Gastroesophageal sphincter (tissue), 4 donors: ENCODE data around the gene THADA. TPM values are rescaled to one million over a fixed set of nuclear protein-coding genes. Genes with fewer than 3 reads are reported as not detected.

Source experiments
- ATAC-seq: fragments of 150-250 bp; one replicate; pipeline ENCODE4 v1.9.1; 2016; ENCODE audit warnings: mild to moderate bottlenecking, moderate library complexity
- H3K27ac ChIP-seq, 4 donors: fragments of 200-600 bp; sonication (generic) in 3 of 4; 1 replicate in 3 of 4; 2 replicates in 1 of 4; pipeline ENCODE4 v1.5.1; 2016 to 2019
- H3K27me3 ChIP-seq: fragments of 200-600 bp; sonication (generic); one replicate; pipeline ENCODE4 v1.5.1; 2019
- H3K36me3 ChIP-seq, 2 donors: fragments of 200-600 bp; sonication (generic); one replicate each; pipeline ENCODE4 v1.5.1; 2019; ENCODE audit warnings: control low read depth in 1 of 2
- H3K4me1 ChIP-seq, 3 donors: fragments of 200-600 bp; sonication (generic); 1 replicate in 2 of 3; 2 replicates in 1 of 3; pipeline ENCODE4 v1.5.1; 2016 to 2019; ENCODE audit warnings: control low read depth in 2 of 3
- H3K4me3 ChIP-seq, 2 donors: fragments of 200-600 bp; sonication (generic); one replicate each; pipeline ENCODE4 v1.5.1; 2019; ENCODE audit warnings: mild to moderate bottlenecking in 1 of 2, moderate library complexity in 1 of 2
- H3K9me3 ChIP-seq, 3 donors: fragments of 200-600 bp; sonication (generic); one replicate each; pipeline ENCODE4 v1.5.1; 2017 to 2019; ENCODE audit warnings: control low read depth in 2 of 3
- CTCF ChIP-seq, 4 experiments: fragments of 200-600 bp in 2 of 4; fragments of 450-650 bp in 2 of 4; sonication (generic) in 1 of 4; IDR thresholded peaks; one replicate each; pipeline ENCODE4 v1.5.1; 2017 to 2019; ENCODE audit warnings: antibody characterized with exemption in 4 of 4, mild to moderate bottlenecking in 2 of 4, moderate library complexity in 2 of 4
- EP300 ChIP-seq: sonication (generic); formaldehyde crosslinking; IDR thresholded peaks from one replicate; pipeline ENCODE4 v1.6.1; 2017; ENCODE audit warnings: antibody characterized with exemption, mild to moderate bottlenecking
- POLR2A ChIP-seq, 2 donors: fragments of 450-650 bp; IDR thresholded peaks; one replicate each; pipeline ENCODE4 v1.6.1; 2017; ENCODE audit warnings: antibody characterized with exemption in 2 of 2, mild to moderate bottlenecking in 2 of 2, moderate library complexity in 1 of 2
- POLR2AphosphoS5 ChIP-seq: sonication (generic); formaldehyde crosslinking; IDR thresholded peaks from one replicate; pipeline ENCODE4 v1.6.1; 2017; ENCODE audit warnings: antibody characterized with exemption
- WGBS, 2 donors: methylation state at CpG; one replicate each; pipeline ENCODE4 v1.1.5; 2018; ENCODE audit warnings: low coverage in 1 of 2; 5-methylcytosine and 5-hydroxymethylcytosine counted together
- total RNA-seq, 4 donors: library from RNA; depleted of rRNA; stranded (reverse); fragments of >200 nt; gene quantifications; one replicate each; pipeline ENCODE4 v1.1.0, GENCODE V29; 2016

Gene THADA
- total RNA-seq, 4 donors from 2014 or later = 19.7 to 34.4 (median 22.3) TPM

DNA sequence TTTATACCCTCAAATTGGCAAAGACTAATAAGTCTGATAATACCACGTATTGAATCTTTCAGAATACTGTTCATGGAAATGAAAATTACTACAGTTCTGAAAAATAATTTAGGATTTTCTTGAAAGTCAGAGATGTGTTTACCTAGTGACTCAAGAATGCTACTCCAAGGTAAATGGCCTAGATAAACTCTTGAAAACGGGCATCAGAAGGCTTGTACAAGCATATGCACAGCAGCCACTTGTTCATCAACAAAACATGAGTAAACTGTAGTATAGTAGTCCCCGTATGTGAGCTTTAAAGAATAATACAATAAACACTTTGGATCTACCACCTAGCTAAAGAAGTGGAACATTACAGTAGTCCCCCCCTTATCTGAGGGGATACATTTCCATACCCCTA lies 157.5 kb downstream of the THADA start:
- H3K4me3 ChIP-seq = no peak overlapping the region
- no peak for ATAC-seq
- WGBS, 2 donors = 82 to 100% methylated on average over 3 of the region's 3 CpGs
- H3K27ac ChIP-seq = no peak overlapping the region
- peaks cover 0 to 13% (median 0%) of the 10 kb centered on the region in 3 donors for H3K4me1 ChIP-seq
- no peaks in the 10 kb centered on the region for H3K36me3 ChIP-seq
- no peaks in the 10 kb centered on the region for H3K27me3 ChIP-seq
- TF ChIP-seq CTCF (IDR thresholded peaks at IDR 0.05) (no peak), POLR2A (IDR thresholded peaks at IDR 0.05) (no peak), POLR2AphosphoS5 (no peak), EP300 (no peak)
- no peaks in the 10 kb centered on the region for H3K9me3 ChIP-seq

DNA sequence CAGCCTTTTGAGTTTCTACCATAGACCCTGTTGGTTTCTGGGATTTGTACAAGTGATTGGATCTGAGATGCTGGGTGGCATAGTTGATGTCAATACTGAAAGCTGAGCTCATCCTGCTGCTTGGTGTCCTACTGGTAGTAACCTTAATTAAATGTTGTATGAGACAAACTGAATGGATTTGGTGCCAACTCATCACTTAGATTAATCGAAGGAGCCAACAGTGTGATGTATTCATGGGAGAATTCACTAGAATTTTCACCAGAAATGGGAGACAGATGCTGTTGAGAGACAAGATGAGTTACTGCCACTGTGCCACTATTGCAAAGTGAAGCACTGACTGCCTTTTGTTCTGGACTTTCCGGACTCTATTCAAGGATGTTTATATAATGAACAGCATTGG lies 158.5 kb downstream of the THADA start:
- H3K4me3 ChIP-seq = no peak overlapping the region
- 65 to 76% methylated on average over 2 of the region's 2 CpGs for WGBS, 2 donors
- H3K9me3 ChIP-seq = no peaks in the 10 kb centered on the region
- no peaks in the 10 kb centered on the region for H3K36me3 ChIP-seq
- peaks cover 0 to 13% (median 0%) of the 10 kb centered on the region in 3 donors for H3K4me1 ChIP-seq
- H3K27ac ChIP-seq = no peak overlapping the region
- no peak for ATAC-seq
- no peak for TF ChIP-seq POLR2AphosphoS5
- TF ChIP-seq POLR2A (IDR thresholded peaks at IDR 0.05) = no peak
- no peak for TF ChIP-seq CTCF (IDR thresholded peaks at IDR 0.05)
- no peak for TF ChIP-seq EP300
- H3K27me3 ChIP-seq = no peaks in the 10 kb centered on the region

- Histone ChIP-seq H3K36me3 (no peaks in the 10 kb centered on the region), H3K27me3 (no peaks in the 10 kb centered on the region), H3K4me3 (no peak overlapping the region), H3K27ac (no peak overlapping the region), H3K4me1 (peaks cover 0 to 11% (median 0%) of the 10 kb centered on the region in 3 donors), H3K9me3 (no peaks in the 10 kb centered on the region)
- no peak for TF ChIP-seq POLR2A (IDR thresholded peaks at IDR 0.05)
- no peak for TF ChIP-seq POLR2AphosphoS5
- TF ChIP-seq CTCF (IDR thresholded peaks at IDR 0.05) = no peak
- no peak for TF ChIP-seq EP300
- no peak for ATAC-seq
- WGBS, 2 donors = 92 to 100% methylated on average over 1 of the region's 1 CpG
Observed at GRCh38 chr2:43436431-43436830, 159.4 kb downstream of the THADA start.

GRCh38 chr2:43435746-43436145 lies 160.1 kb downstream of the THADA start:
- Histone ChIP-seq H3K27me3 (no peaks in the 10 kb centered on the region), H3K4me3 (no peak overlapping the region), H3K27ac (no peak overlapping the region), H3K36me3 (no peaks in the 10 kb centered on the region), H3K4me1 (peaks cover 0 to 4% (median 0%) of the 10 kb centered on the region in 3 donors), H3K9me3 (no peaks in the 10 kb centered on the region)
- ATAC-seq = no peak
- TF ChIP-seq EP300 (no peak), POLR2AphosphoS5 (no peak), CTCF (IDR thresholded peaks at IDR 0.05) (no peak), POLR2A (IDR thresholded peaks at IDR 0.05) (no peak)

GRCh38 chr2:43430489-43430888 lies 165.3 kb downstream of the THADA start:
- no peak for TF ChIP-seq CTCF (IDR thresholded peaks at IDR 0.05)
- no peak for TF ChIP-seq POLR2AphosphoS5
- TF ChIP-seq EP300 = no peak
- no peak for TF ChIP-seq POLR2A (IDR thresholded peaks at IDR 0.05)
- ATAC-seq = no peak
- no peaks in the 10 kb centered on the region for H3K27me3 ChIP-seq
- no peak overlapping the region for H3K27ac ChIP-seq
- no peak overlapping the region for H3K4me3 ChIP-seq
- peaks cover 3 to 17% (median 6%) of the 10 kb centered on the region in 3 donors for H3K4me1 ChIP-seq
- no peaks in the 10 kb centered on the region for H3K9me3 ChIP-seq
- H3K36me3 ChIP-seq = peaks cover 0 to 4% of the 10 kb centered on the region in 2 donors
- 86 to 100% methylated on average over 2 of the region's 2 CpGs for WGBS, 2 donors
